T follicular helper cell (primary cell): Measurements from ENCODE around the gene MTCL1.

ENCODE experiments used
- DNase-seq: peaks from one replicate; pipeline ENCODE4 v3.0.0-alpha.2; 2020; ENCODE audit warnings: low read depth

MTCL1 gene

GRCh38 chr18:8868276-8868675 is 162.9 kb downstream of the MTCL1 start:
- DNase-seq = no peak

GRCh38 chr18:8868779-8869415 is 163.5 kb downstream of the MTCL1 start:
- no peak for DNase-seq

- DNase-seq = no peak
Observed at GRCh38 chr18:8869696-8870095, 164.3 kb downstream of the MTCL1 start.

GRCh38 chr18:8870528-8870927 is 165.2 kb downstream of the MTCL1 start:
- no peak for DNase-seq

- DNase-seq = no peak
Observed at GRCh38 chr18:8871489-8871888, 166.1 kb downstream of the MTCL1 start.

- DNase-seq = no peak
Observed at GRCh38 chr18:8874872-8875271, 169.5 kb downstream of the MTCL1 start.

GRCh38 chr18:8876887-8877286 is 171.5 kb downstream of the MTCL1 start:
- no peak for DNase-seq

- no peak for DNase-seq
Observed at GRCh38 chr18:8881103-8881502, 175.7 kb downstream of the MTCL1 start.
